K562 (cell line): ENCODE measurements around the gene ATRNL1. TPM values are rescaled to one million over a fixed set of nuclear protein-coding genes. Genes with fewer than 3 reads are reported as not detected.

Experiments used
- ATAC-seq: fragments of 200-7000 bp; cut with Tn5 transposase; 3 replicates; pipeline ENCODE4 v1.9.1; 2020; ENCODE audit warnings: moderate library complexity
- BruUV-seq: library from RNA; stranded (reverse); fragments of 400-500 nt; replicated peaks from 2 replicates; lab custom pipeline; 2021; lab: Mats Ljungman, UMichigan
- CTCF ChIA-PET: fragments of 300-600 bp; formaldehyde crosslinking; extraction: SDS; loops from one replicate; lab custom pipeline; 2021; ENCODE audit warnings: low intra/inter-chr PET ratio; lab: Yijun Ruan, JAX
- POLR2A ChIA-PET: fragments of 300-600, 350-650 bp; sonication (Branson Sonifier 250); formaldehyde crosslinking; extraction: SDS; loops from one replicate; lab custom pipeline; 2021; ENCODE audit warnings: antibody characterized with exemption, inconsistent platforms; lab: Yijun Ruan, JAX
- DNase-seq, 4 experiments: peaks; one replicate each; pipeline versions ENCODE4 v3.0.0 to v3.0.0-alpha.2; 2011 to 2018; ENCODE audit warnings: low spot score in 3 of 4, mixed read lengths in 3 of 4; ENCODE audit errors: extremely low read depth in 1 of 4
- FAIRE-seq: peaks from 2 replicates; lab custom pipeline; 2011; peaks lifted over from hg19 to GRCh38; lab: Jason Lieb, UNC
- H2AFZ ChIP-seq: 2 replicates; pipeline ENCODE4 v1.6.0; 2011; ENCODE audit warnings: low read depth, low read length, control low read depth, inconsistent platforms
- H3K27ac ChIP-seq: fragments of 200-600 bp; 3 replicates; pipeline ENCODE4 v1.8.0; 2011; ENCODE audit warnings: low read depth, mild to moderate bottlenecking, control low read depth, inconsistent platforms, low read length, moderate library complexity, mixed read lengths; ENCODE audit errors: extremely low read depth
- H3K27me3 ChIP-seq, 2 experiments: fragments of 300-600 bp in 1 of 2; 2 replicates in 1 of 2; 3 replicates in 1 of 2; pipeline versions ENCODE4 v1.6.0 to v1.8.0; 2011; ENCODE audit warnings: inconsistent platforms in 2 of 2, low read length in 2 of 2, mild to moderate bottlenecking in 1 of 2, mixed read lengths in 1 of 2, moderate library complexity in 1 of 2; ENCODE audit not compliant: control insufficient read depth in 2 of 2, insufficient read depth in 2 of 2
- H3K36me3 ChIP-seq: fragments of 300-600 bp; 3 replicates; pipeline ENCODE4 v1.8.0; 2011; ENCODE audit warnings: mild to moderate bottlenecking, low read length, inconsistent platforms; ENCODE audit not compliant: control insufficient read depth, insufficient read depth
- H3K4me1 ChIP-seq, 2 experiments: fragments of 200-600 bp in 1 of 2; replicated peaks in 1 of 2; 2 replicates in 1 of 2; 3 replicates in 1 of 2; pipeline versions ENCODE4 v1.5.1 to v1.8.0; 2011; ENCODE audit warnings: inconsistent platforms in 2 of 2, low read length in 2 of 2, mild to moderate bottlenecking in 1 of 2, mixed read lengths in 1 of 2, moderate library complexity in 1 of 2; ENCODE audit not compliant: control insufficient read depth in 2 of 2, insufficient read depth in 2 of 2
- H3K4me2 ChIP-seq: 2 replicates; pipeline ENCODE4 v1.6.1; 2011; ENCODE audit warnings: low read length, control low read depth, inconsistent platforms, mixed read lengths; ENCODE audit not compliant: insufficient read depth
- H3K4me3 ChIP-seq: fragments of 200-600 bp; sonication (generic), shearing (Covaris generic); 2 replicates; pipeline ENCODE4 v1.5.1; 2016; ENCODE audit warnings: control low read depth, inconsistent platforms
- H3K79me2 ChIP-seq: fragments of 200-600 bp; 3 replicates; pipeline ENCODE4 v1.8.0; 2011; ENCODE audit warnings: low read length, inconsistent platforms; ENCODE audit not compliant: control insufficient read depth, insufficient read depth
- H3K9ac ChIP-seq, 2 experiments: 2 replicates each; pipeline versions ENCODE4 v1.6.0 to v1.6.1; 2011; ENCODE audit warnings: low read depth in 2 of 2, low read length in 2 of 2, control low read depth in 1 of 2, inconsistent platforms in 1 of 2, mild to moderate bottlenecking in 1 of 2, mixed read lengths in 1 of 2; ENCODE audit not compliant: insufficient read depth in 1 of 2
- H3K9me1 ChIP-seq: one replicate; pipeline ENCODE4 v1.6.0; 2011; ENCODE audit warnings: inconsistent platforms, mild to moderate bottlenecking, low read length, moderate library complexity; ENCODE audit not compliant: control insufficient read depth, insufficient read depth
- H3K9me3 ChIP-seq: replicated peaks from 2 replicates; pipeline ENCODE4 v1.5.1; 2011; ENCODE audit warnings: low read depth, low read length, inconsistent platforms; ENCODE audit not compliant: control insufficient read depth, insufficient read depth
- H4K20me1 ChIP-seq: replicated peaks from 2 replicates; pipeline ENCODE4 v1.6.1; 2011; ENCODE audit warnings: low read length, inconsistent platforms, mixed read lengths; ENCODE audit not compliant: control insufficient read depth, insufficient read depth
- BMI1 ChIP-seq: fragments of 150-350 bp; IDR thresholded peaks from 2 replicates; pipeline ENCODE4 v1.6.1; 2014; ENCODE audit warnings: low read length
- CBX1 ChIP-seq: sonication (generic); IDR thresholded peaks from 2 replicates; pipeline ENCODE4 v1.6.1; 2016; ENCODE audit warnings: antibody characterized with exemption, low read depth, mild to moderate bottlenecking
- GABPB1 ChIP-seq: sonication (generic); formaldehyde crosslinking; IDR thresholded peaks from 2 replicates; pipeline ENCODE4 v1.8.0; 2022; ENCODE audit warnings: mild to moderate bottlenecking, missing genetic modification reagents
- PATZ1 ChIP-seq: fragments of 250-450 bp; sonication (Bioruptor Pico); IDR thresholded peaks from 2 replicates; pipeline ENCODE4 v1.5.0; 2020; ENCODE audit warnings: mild to moderate bottlenecking, borderline replicate concordance
- RBM39 ChIP-seq: fragments of 200-400 bp; formaldehyde crosslinking; optimal IDR thresholded peaks from 2 replicates; pipeline ENCODE3; 2018; ENCODE audit warnings: low read depth, low read length
- SLC30A9 ChIP-seq: fragments of 250-450 bp; sonication (Bioruptor Pico); IDR thresholded peaks from 2 replicates; pipeline ENCODE4 v1.8.0; 2022; ENCODE audit warnings: mild to moderate bottlenecking, moderate library complexity
- SRSF9 ChIP-seq: fragments of 200-400 bp; formaldehyde crosslinking; IDR thresholded peaks from 2 replicates; pipeline ENCODE4 v1.6.1; 2017; ENCODE audit warnings: low read depth, low read length, borderline replicate concordance
- TAF15 ChIP-seq: fragments of 200-400 bp; formaldehyde crosslinking; IDR thresholded peaks from 2 replicates; pipeline ENCODE4 v1.6.1; 2017; ENCODE audit warnings: mild to moderate bottlenecking, low read depth, low read length, moderate library complexity
- THRA ChIP-seq: fragments of 450-650 bp; IDR thresholded peaks from 2 replicates; pipeline ENCODE4 v1.6.1; 2017; ENCODE audit warnings: mild to moderate bottlenecking, moderate library complexity
- THRB ChIP-seq: fragments of 450-650 bp; formaldehyde crosslinking; conservative IDR thresholded peaks from 2 replicates; pipeline ENCODE4 v1.4.0; 2022; ENCODE audit warnings: mild to moderate bottlenecking, missing genetic modification characterization
- ZBTB11 ChIP-seq, 3 experiments: fragments of 200-800 bp in 1 of 3; fragments of 250-450 bp in 1 of 3; fragments of 450-650 bp in 1 of 3; sonication (Bioruptor Pico) in 1 of 3; sonication (Bioruptor generic) in 1 of 3; formaldehyde crosslinking in 1 of 3; IDR thresholded peaks; 2 replicates each; pipeline versions ENCODE4 v1.6.1 to v1.8.0; 2016 to 2022; ENCODE audit warnings: mild to moderate bottlenecking in 2 of 3, missing genetic modification characterization in 2 of 3, missing compliant biosample characterization in 1 of 3, moderate library complexity in 1 of 3
- ZBTB33 ChIP-seq: sonication (generic); formaldehyde crosslinking; IDR thresholded peaks from 2 replicates; pipeline ENCODE4 v1.8.1; 2023; ENCODE audit warnings: mild to moderate bottlenecking, missing genetic modification reagents
- WGBS: fragments of 100-300 bp; shearing (Covaris generic); methylation state at CpG from one replicate; pipeline ENCODE4 v1.1.6; 2016; ENCODE audit warnings: low coverage, mixed read lengths; ENCODE audit not compliant: insufficient coverage; ENCODE audit errors: missing lambda C conversion rate; 5-methylcytosine and 5-hydroxymethylcytosine counted together
- in situ Hi-C: fragments of 300-500 bp; cut with MboI; formaldehyde crosslinking; loops from 4 replicates; pipeline ENCODE4 v1.15.0; 2018; ENCODE audit warnings: inconsistent platforms, mixed read lengths
- intact Hi-C: fragments of 100-400 bp; cut with micrococcal nuclease; formaldehyde crosslinking; loops from 2 replicates; pipeline ENCODE4 v1.14.2; 2022
- polyA plus RNA-seq, 8 experiments: library from polyadenylated mRNA; depleted of rRNA in 4 of 8; stranded (reverse) in 5 of 8; unstranded in 3 of 8; fragments of >200 nt; fragmentation: Nextera tagmentation in 2 of 8; fragmentation: Illumina TruSeq in 1 of 8; extraction: Ambion mirVana in 2 of 8; extraction: Trizol in 1 of 8; gene quantifications; 2 replicates each; pipeline versions ENCODE4 v1.2.1 to v1.2.3, GENCODE V29; 2011 to 2014; ENCODE audit warnings: inconsistent platforms in 1 of 8, missing spikeins in 1 of 8
- total RNA-seq, 7 experiments: library from RNA; depleted of rRNA in 6 of 7; stranded (reverse); fragments of >200 nt in 6 of 7; fragmentation: Illumina TruSeq in 2 of 7; extraction: Trizol in 2 of 7; gene quantifications; 2 replicates each; pipeline versions ENCODE4 v1.2.1 to v1.2.3, GENCODE V29; 2011 to 2021; ENCODE audit warnings: low replicate concordance in 1 of 7

The ATRNL1 gene
- total and polyA plus RNA-seq, 9 of the 15 experiments (the other 6 are each of a cell fraction or from before 2014, with no cell fraction given), result 0.18 TPM; not detected in 8

- H3K27ac ChIP-seq, result no peak overlapping the region
- DNase-seq, result no peak
- in situ Hi-C loops (no loop called here), intact Hi-C loops (no loop called here)
- H2AFZ ChIP-seq, result no peak overlapping the region
- no peaks in the 10 kb centered on the region for H3K9me1 ChIP-seq
- CTCF ChIA-PET, result no interaction called here
- no peaks in the 10 kb centered on the region for H4K20me1 ChIP-seq
- no peaks in the 10 kb centered on the region for H3K27me3 ChIP-seq
- no peak for FAIRE-seq
- BruUV-seq, result no TSS peak
- WGBS, result 0% methylated on average over 1 of the region's 1 CpG
- no peaks in the 10 kb centered on the region for H3K4me1 ChIP-seq
- no peak overlapping the region for H3K4me2 ChIP-seq
- H3K4me3 ChIP-seq, result no peak overlapping the region
- POLR2A ChIA-PET, result no interaction called here
- H3K9me3 ChIP-seq, result no peaks in the 10 kb centered on the region
- H3K36me3 ChIP-seq, result no peaks in the 10 kb centered on the region
- no peak overlapping the region for H3K9ac ChIP-seq
- no peak for ATAC-seq
- no peaks in the 10 kb centered on the region for H3K79me2 ChIP-seq
- TF ChIP-seq THRA (no peak), THRB (CRISPR knock-in tag) (no peak), CBX1 (no peak), ZBTB11 (CRISPR knock-in tag; IDR thresholded peaks at IDR 0.05) (no peak), GABPB1 (CRISPR knock-in tag) (no peak), ZBTB33 (CRISPR knock-in tag) (no peak), TAF15 (no peak), RBM39 (no peak), SLC30A9 (CRISPR knock-in tag) (no peak), PATZ1 (CRISPR knock-in tag) (no peak), BMI1 (no peak), SRSF9 (no peak)
Measured at GRCh38 chr10:115850666-115851065, 757.5 kb downstream of the ATRNL1 start.
